ENCODE results near the gene LAPTM5.

Gene LAPTM5

GRCh38 chr1:30719406-30720270 lies 37.9 kb downstream of the LAPTM5 start:
- TF ChIP-seq EZH2 (optimal IDR thresholded peaks at IDR 0.05; ENCODE audit: low read depth, low read length) (no peak), CTCF (IDR thresholded peaks at IDR 0.05; ENCODE audit: low read length) (peak; percentile 3; the same call in 1 of the 2 replicates), EZH2phosphoT487 (IDR thresholded peaks at IDR 0.05; ENCODE audit: low read length) (no peak)
- Histone ChIP-seq H3K4me3 (ENCODE audit: low read length) (peak overlapping the region; percentile 79), H3K27me3 (replicated peaks; ENCODE audit: insufficient read depth, low read length) (0 out of 2 replicates have a peak, but pooled peaks cover 3% of the 10 kb centered on the region), H2AFZ (ENCODE audit: low read length) (peak overlapping the region; percentile 59; the same call in 1 of the 2 replicates), H3K27ac (ENCODE audit: low read length) (peak overlapping the region; percentile 85; the same call in 1 of the 2 replicates), H3K36me3 (replicated peaks; ENCODE audit: insufficient read depth, low read length) (no peaks in the 10 kb centered on the region), H3K4me2 (ENCODE audit: low read depth, low read length) (peak overlapping the region; percentile 100), H4K20me1 (ENCODE audit: insufficient read depth, low read length) (no peaks in the 10 kb centered on the region), H3F3A (ENCODE audit: insufficient read depth, low read length) (no peaks in the 10 kb centered on the region), H3K9me2 (replicated peaks; ENCODE audit: insufficient read depth, low read length) (no peaks in the 10 kb centered on the region), H3K4me1 (ENCODE audit: low read length) (peaks cover 7% of the 10 kb centered on the region), H3K9ac (ENCODE audit: low read length) (peak overlapping the region; percentile 90; the same call in 1 of the 2 replicates), H3K79me2 (ENCODE audit: low read length) (no peaks in the 10 kb centered on the region), H3K9me3 (replicated peaks; ENCODE audit: insufficient read depth, low read length) (no peaks in the 10 kb centered on the region)
- no peak for DNase-seq

- DNase-seq, result peak; percentile 95
- TF ChIP-seq EZH2phosphoT487 (IDR thresholded peaks at IDR 0.05; ENCODE audit: low read length) (no peak), CTCF (IDR thresholded peaks at IDR 0.05; ENCODE audit: low read length) (peak; percentile 96)
- Histone ChIP-seq H3K36me3 (replicated peaks; ENCODE audit: insufficient read depth, low read length) (no peaks in the 10 kb centered on the region), H3K27me3 (replicated peaks; ENCODE audit: insufficient read depth, low read length) (0 out of 2 replicates have a peak, but pooled peaks cover 5% of the 10 kb centered on the region), H3K9me3 (replicated peaks; ENCODE audit: insufficient read depth, low read length) (no peaks in the 10 kb centered on the region), H3K4me2 (ENCODE audit: low read depth, low read length) (peak overlapping the region; percentile 100), H3K9me2 (replicated peaks; ENCODE audit: insufficient read depth, low read length) (no peaks in the 10 kb centered on the region), H3K9ac (ENCODE audit: low read length) (peak overlapping the region; percentile 90), H3K4me3 (ENCODE audit: low read length) (peak overlapping the region; percentile 79), H3K79me2 (ENCODE audit: low read length) (no peaks in the 10 kb centered on the region), H2AFZ (ENCODE audit: low read length) (peak overlapping the region; percentile 59), H3K27ac (ENCODE audit: low read length) (peak overlapping the region; percentile 85), H4K20me1 (ENCODE audit: insufficient read depth, low read length) (no peaks in the 10 kb centered on the region), H3F3A (ENCODE audit: insufficient read depth, low read length) (no peaks in the 10 kb centered on the region), H3K4me1 (ENCODE audit: low read length) (peaks cover 7% of the 10 kb centered on the region)
These were observed 38.8 kb downstream of the LAPTM5 start for GRCh38 chr1:30718636-30719405.

- H3K9me3 ChIP-seq (replicated peaks; ENCODE audit: insufficient read depth, low read length), result no peaks in the 10 kb centered on the region
- H3K9me2 ChIP-seq (replicated peaks; ENCODE audit: insufficient read depth, low read length), result no peaks in the 10 kb centered on the region
- no peaks in the 10 kb centered on the region for H3K79me2 ChIP-seq (ENCODE audit: low read length)
- no peak overlapping the region; the same call in 1 of the 2 replicates for H3K9ac ChIP-seq (ENCODE audit: low read length)
- peak overlapping the region; percentile 53; the same call in 1 of the 2 replicates for H3K4me2 ChIP-seq (ENCODE audit: low read depth, low read length)
- H3K4me3 ChIP-seq (ENCODE audit: low read length), result peak overlapping the region; percentile 54
- peak overlapping the region; percentile 76; the same call in 1 of the 2 replicates for H2AFZ ChIP-seq (ENCODE audit: low read length)
- H4K20me1 ChIP-seq (ENCODE audit: insufficient read depth, low read length), result no peaks in the 10 kb centered on the region
- peaks cover 7% of the 10 kb centered on the region for H3K4me1 ChIP-seq (ENCODE audit: low read length)
- TF ChIP-seq EZH2phosphoT487 (IDR thresholded peaks at IDR 0.05; ENCODE audit: low read length), result no peak
- no peak for TF ChIP-seq EZH2 (optimal IDR thresholded peaks at IDR 0.05; ENCODE audit: low read depth, low read length)
- TF ChIP-seq CTCF (IDR thresholded peaks at IDR 0.05; ENCODE audit: low read length), result no peak
- no peaks in the 10 kb centered on the region for H3K36me3 ChIP-seq (replicated peaks; ENCODE audit: insufficient read depth, low read length)
- peaks cover 7% of the 10 kb centered on the region; the same call in 1 of the 2 replicates for H3K27me3 ChIP-seq (replicated peaks; ENCODE audit: insufficient read depth, low read length)
- DNase-seq, result peak; percentile 98
- H3F3A ChIP-seq (ENCODE audit: insufficient read depth, low read length), result no peaks in the 10 kb centered on the region
- peak overlapping the region; percentile 63; the same call in 1 of the 2 replicates for H3K27ac ChIP-seq (ENCODE audit: low read length)
These were observed 39.4 kb downstream of the LAPTM5 start for GRCh38 chr1:30718091-30718635.

Data from MM.1S (cell line).